ENCODE measurements around the gene SRGAP2B. TPM values are rescaled to one million over a fixed set of nuclear protein-coding genes. Genes with fewer than 3 reads are reported as not detected.
"Not testable (repeated sequence)": the region's sequence is repeated elsewhere in the genome, so short reads cannot be mapped to it uniquely, and the experiment has no call there.

The SRGAP2B gene
- total RNA-seq, 1 donor from 2014 or later = 44.4 TPM

DNA sequence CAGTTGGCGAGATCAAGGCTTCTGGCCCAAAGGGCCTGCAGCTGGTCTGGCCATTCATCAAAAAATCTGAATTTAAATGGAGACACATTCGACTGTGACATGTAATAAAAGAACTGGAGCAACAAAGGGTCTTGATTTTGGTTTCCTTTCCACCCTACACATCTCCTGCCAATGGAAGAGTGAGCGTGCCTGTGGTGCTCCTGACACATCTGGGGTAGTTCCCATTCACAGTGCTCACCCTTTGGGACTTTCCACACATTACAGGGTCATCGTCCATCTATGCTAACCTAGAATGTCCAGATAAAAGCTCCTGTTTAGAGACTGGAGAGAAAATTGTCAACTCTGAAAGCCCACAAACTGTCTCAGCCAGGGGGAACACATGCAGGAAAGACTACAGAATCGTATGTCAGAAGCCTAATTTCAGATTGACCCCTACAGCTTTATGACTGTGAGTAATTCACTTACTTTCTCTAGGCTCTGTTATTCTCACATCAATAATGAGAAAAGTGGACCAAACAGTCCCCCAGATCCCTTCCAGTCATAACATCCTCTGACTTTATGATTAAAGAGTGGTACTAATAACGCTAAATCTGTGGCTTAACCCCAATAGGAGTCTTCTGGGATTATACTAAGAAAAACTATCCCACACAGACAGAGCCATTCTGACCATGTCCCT lies 46.8 kb downstream of the SRGAP2B start:
- not testable (repeated sequence) for H3K4me1 Mint-ChIP-seq (ENCODE audit: low read depth)

DNA sequence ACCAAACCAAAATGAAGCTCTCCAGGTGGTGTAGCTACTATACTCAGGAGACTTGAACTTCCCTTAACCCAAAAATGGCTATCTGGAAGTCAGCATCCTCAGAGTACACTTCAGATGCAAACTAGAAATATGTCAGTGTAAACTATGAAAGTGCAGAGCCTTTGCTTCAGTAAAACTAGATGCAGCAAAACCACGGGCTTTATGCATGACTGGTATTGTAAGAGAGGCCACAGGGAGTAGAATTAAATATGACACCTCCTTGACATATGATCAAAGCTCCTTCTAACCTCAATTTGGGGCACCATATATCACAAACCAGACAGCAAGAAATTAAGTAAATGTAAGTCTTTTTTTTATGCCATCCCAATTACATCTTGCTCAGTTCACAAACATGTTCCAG lies 47.6 kb downstream of the SRGAP2B start:
- H3K27me3 Mint-ChIP-seq (ENCODE audit: insufficient read depth); H3K4me1 Mint-ChIP-seq (ENCODE audit: low read depth); H3K4me3 Mint-ChIP-seq; H3K27ac Mint-ChIP-seq; intact Hi-C loops (cut with micrococcal nuclease); H3K9me3 Mint-ChIP-seq; DNase-seq (ENCODE audit: low spot score); H3K36me3 Mint-ChIP-seq (ENCODE audit: low read depth): not testable (repeated sequence)

More for the DNA sequence above, 46.8 kb downstream of the SRGAP2B start:
- DNase-seq (ENCODE audit: low spot score); H3K36me3 Mint-ChIP-seq (ENCODE audit: low read depth); H3K9me3 Mint-ChIP-seq; H3K4me3 Mint-ChIP-seq; H3K27ac Mint-ChIP-seq; intact Hi-C loops (cut with micrococcal nuclease); H3K27me3 Mint-ChIP-seq (ENCODE audit: insufficient read depth): not testable (repeated sequence)

DNA sequence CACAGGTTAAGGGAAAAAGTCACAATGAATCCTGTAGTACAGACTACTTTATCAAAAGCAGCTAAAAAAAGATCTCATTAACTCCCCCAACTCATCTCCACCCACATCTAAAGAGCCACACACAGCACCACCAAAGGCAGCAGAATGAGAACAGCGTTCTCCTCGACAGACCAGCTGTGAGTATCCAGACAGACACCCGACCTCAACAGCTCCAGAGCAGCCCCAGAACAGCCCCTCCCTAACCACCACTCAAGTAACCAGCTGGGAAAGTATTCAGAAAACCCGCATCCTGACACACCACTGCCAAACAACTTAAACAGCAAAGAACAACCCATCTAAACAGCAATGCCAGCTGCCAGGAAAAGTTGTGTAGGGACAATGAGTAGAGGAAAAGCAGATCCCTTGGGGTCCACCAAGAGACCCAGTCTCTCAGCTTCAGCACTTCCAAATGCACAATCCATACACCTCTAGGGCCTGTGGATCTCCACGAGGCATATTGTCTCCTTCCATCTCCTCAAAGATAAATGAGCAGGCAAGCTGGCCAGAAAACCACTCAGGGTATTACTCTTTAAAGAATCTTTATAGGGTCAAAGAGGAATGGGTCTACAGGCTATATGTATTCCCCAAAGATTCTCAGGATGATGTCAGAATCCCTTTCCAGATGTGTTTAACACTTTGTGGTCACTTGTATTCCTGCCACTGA lies 49.4 kb downstream of the SRGAP2B start:
- H3K27me3 Mint-ChIP-seq (ENCODE audit: insufficient read depth); H3K9me3 Mint-ChIP-seq; H3K36me3 Mint-ChIP-seq (ENCODE audit: low read depth); H3K4me1 Mint-ChIP-seq (ENCODE audit: low read depth); H3K27ac Mint-ChIP-seq; H3K4me3 Mint-ChIP-seq; intact Hi-C loops (cut with micrococcal nuclease); DNase-seq (ENCODE audit: low spot score): not testable (repeated sequence)

DNA sequence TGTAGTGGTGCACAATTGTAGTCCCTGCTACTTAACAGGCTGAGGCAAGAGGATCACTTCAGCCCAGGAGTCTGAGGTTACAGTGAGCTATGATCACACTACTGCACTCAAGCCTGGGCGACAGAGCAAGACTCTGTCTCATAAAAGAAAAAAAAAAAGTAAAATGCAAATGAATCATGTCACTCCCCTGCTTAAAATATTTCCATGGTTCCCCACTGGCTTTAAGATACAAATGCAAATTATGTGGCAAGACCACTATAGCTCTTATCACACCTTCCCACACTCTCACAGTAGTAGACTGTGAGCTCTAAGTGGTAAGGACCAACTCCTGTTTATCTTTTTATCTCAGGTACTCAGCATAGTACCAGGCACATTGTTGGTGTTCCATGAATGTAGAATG lies 53.6 kb downstream of the SRGAP2B start:
- H3K4me3 Mint-ChIP-seq; intact Hi-C loops (cut with micrococcal nuclease); H3K27me3 Mint-ChIP-seq (ENCODE audit: insufficient read depth); H3K36me3 Mint-ChIP-seq (ENCODE audit: low read depth); H3K27ac Mint-ChIP-seq; H3K4me1 Mint-ChIP-seq (ENCODE audit: low read depth); DNase-seq (ENCODE audit: low spot score); H3K9me3 Mint-ChIP-seq: not testable (repeated sequence)

DNA sequence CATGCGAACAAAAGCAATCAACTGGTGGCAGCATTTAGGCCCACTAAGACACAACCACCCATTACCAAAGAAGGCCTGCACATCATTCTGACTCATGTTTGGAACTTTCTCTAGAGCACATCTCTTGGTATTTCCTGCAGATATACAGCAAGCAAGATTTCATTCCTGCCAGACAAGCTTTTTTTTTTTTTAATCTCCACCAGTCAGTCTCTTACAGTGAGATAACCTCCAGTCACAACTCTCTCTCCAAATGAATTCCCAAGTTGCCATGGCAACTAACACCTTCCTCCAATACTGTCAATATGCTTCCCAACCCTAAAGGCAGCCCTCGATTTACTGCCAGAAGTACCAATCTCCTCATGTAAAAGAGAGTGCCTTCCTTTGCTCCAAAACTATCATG lies 59.1 kb downstream of the SRGAP2B start:
- H3K4me1 Mint-ChIP-seq (ENCODE audit: low read depth); DNase-seq (ENCODE audit: low spot score); H3K9me3 Mint-ChIP-seq; intact Hi-C loops (cut with micrococcal nuclease); H3K27me3 Mint-ChIP-seq (ENCODE audit: insufficient read depth); H3K27ac Mint-ChIP-seq; H3K4me3 Mint-ChIP-seq; H3K36me3 Mint-ChIP-seq (ENCODE audit: low read depth): not testable (repeated sequence)

DNA sequence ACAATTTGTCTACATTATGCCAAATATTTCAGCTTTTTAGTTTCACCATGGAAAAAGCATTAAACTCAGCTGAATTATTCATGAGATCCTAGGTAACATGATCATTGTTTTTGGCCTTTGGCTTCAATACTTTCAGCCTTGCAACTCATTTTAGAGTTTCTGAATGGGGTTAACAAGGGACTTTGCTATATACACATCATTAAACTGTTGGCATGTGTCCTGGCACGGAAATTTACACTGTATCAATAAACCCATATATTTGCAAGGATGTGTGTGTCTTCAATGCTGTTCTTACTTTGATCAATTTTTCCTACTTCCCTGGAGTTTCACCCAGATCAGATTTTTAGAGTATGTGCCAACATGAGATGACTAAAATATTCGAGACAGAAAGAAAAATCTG lies 61.6 kb downstream of the SRGAP2B start:
- H3K4me1 Mint-ChIP-seq (ENCODE audit: low read depth); H3K27ac Mint-ChIP-seq; H3K4me3 Mint-ChIP-seq; DNase-seq (ENCODE audit: low spot score); H3K9me3 Mint-ChIP-seq; intact Hi-C loops (cut with micrococcal nuclease); H3K27me3 Mint-ChIP-seq (ENCODE audit: insufficient read depth); H3K36me3 Mint-ChIP-seq (ENCODE audit: low read depth): not testable (repeated sequence)

DNA sequence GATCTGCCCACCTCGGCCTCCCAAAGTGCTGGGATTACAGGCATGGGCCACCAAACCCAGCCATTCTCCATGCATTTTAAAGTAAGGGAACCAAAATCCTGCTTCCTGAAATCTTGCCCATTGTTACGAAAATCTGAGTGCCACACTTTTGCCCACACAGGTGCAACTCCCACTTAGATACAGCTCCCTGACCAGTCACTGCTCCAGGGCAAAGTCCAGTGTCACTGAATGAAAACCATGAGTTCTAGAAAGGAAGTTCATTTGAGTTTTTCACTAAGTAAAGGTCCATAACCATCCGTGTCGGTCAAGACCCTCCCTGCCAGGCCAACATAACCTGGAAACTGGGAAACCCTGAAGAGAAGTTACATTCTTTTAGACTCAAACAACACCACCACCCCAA lies 67.9 kb downstream of the SRGAP2B start:
- H3K27ac Mint-ChIP-seq; H3K4me3 Mint-ChIP-seq; H3K4me1 Mint-ChIP-seq (ENCODE audit: low read depth); H3K27me3 Mint-ChIP-seq (ENCODE audit: insufficient read depth); intact Hi-C loops (cut with micrococcal nuclease); H3K36me3 Mint-ChIP-seq (ENCODE audit: low read depth); H3K9me3 Mint-ChIP-seq; DNase-seq (ENCODE audit: low spot score): not testable (repeated sequence)

DNA sequence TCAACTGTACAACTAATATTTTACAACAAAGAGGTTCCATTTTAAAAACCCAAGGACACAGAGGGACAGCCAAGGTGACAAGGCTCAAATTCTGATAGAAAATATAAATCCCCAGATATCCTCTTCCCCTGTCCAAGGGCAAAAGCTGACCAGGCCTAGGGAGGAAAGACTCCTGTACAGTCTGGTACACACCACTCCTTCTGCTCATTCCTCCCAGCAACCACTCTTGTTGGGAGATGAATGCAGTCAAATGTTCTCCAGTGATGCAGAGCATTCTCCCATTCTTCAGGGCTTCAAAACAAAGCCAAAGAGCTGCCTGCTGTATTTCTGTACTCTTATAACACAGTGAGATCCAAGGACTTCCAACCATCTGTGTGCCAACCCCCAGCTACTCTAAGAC lies 69.8 kb downstream of the SRGAP2B start:
- H3K4me1 Mint-ChIP-seq (ENCODE audit: low read depth); H3K9me3 Mint-ChIP-seq; H3K4me3 Mint-ChIP-seq; DNase-seq (ENCODE audit: low spot score); H3K27me3 Mint-ChIP-seq (ENCODE audit: insufficient read depth); H3K36me3 Mint-ChIP-seq (ENCODE audit: low read depth); intact Hi-C loops (cut with micrococcal nuclease); H3K27ac Mint-ChIP-seq: not testable (repeated sequence)

DNA sequence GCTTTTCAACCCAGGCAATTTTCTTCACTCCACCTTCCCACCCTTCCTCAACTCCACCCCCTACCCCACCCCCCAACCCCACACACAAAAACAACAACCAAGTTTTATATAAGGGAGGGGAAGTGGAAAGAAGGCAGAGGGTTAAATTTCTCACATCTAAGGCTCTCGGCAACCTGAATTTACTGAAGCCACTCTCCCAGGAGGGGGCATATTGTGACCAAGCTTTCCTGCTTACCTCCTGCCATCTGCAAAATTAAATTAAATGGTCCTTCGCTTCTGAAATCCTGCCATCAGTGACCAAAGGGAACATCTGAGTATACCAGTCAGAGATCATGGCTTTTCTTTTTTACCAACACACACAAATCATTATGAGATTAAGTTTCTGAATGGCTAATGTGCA lies 72.9 kb downstream of the SRGAP2B start:
- H3K27ac Mint-ChIP-seq; H3K36me3 Mint-ChIP-seq (ENCODE audit: low read depth); DNase-seq (ENCODE audit: low spot score); H3K4me1 Mint-ChIP-seq (ENCODE audit: low read depth); intact Hi-C loops (cut with micrococcal nuclease); H3K4me3 Mint-ChIP-seq; H3K27me3 Mint-ChIP-seq (ENCODE audit: insufficient read depth); H3K9me3 Mint-ChIP-seq: not testable (repeated sequence)

DNA sequence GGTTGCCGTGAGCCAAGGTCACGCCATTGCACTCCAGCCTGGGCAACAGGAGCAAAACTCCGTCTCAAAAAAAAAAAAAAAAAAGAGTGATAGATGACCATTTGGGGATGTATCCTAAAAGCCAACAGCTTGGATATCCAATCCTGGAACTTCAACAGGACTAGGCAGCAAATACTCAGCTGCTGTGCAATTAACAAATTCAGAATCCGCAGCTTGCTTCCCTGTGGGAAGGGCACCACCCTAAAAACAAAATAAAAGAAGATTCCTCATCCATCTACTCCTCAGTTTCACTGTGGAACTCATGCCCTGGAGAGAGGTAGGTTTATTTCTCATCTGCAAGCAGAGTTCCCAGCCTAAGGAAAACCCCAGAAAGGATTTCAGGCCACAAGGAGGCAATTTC lies 73.4 kb downstream of the SRGAP2B start:
- intact Hi-C loops (cut with micrococcal nuclease) = not testable (repeated sequence)

DNA sequence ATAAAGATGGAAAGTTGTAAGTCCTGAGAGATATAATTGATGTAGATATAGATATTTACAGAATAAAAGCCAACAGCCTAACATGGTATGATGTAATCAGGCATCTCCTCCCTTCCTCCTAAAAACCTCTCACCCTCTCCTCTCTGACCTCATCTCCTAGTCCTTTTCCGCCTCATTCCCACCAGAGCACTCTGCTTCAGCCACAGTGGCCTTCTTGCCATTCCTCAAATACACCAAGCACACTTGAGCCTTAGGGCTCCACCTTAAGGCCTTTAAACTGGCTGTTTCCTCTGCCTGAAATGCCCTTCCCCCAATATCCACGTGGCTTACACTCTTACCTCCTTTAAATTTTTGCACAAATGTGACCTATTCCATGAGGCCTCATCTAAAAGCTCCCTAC lies 75.4 kb downstream of the SRGAP2B start:
- H3K27ac Mint-ChIP-seq = peak overlapping the region; percentile 58
- H3K36me3 Mint-ChIP-seq (ENCODE audit: low read depth); intact Hi-C loops (cut with micrococcal nuclease); DNase-seq (ENCODE audit: low spot score); H3K4me3 Mint-ChIP-seq; H3K27me3 Mint-ChIP-seq (ENCODE audit: insufficient read depth); H3K9me3 Mint-ChIP-seq: not testable (repeated sequence)
- peaks cover 10% of the 10 kb centered on the region for H3K4me1 Mint-ChIP-seq (ENCODE audit: low read depth)

More for the DNA sequence above, 73.4 kb downstream of the SRGAP2B start:
- H3K4me1 Mint-ChIP-seq (ENCODE audit: low read depth); H3K36me3 Mint-ChIP-seq (ENCODE audit: low read depth); DNase-seq (ENCODE audit: low spot score); H3K9me3 Mint-ChIP-seq; H3K27ac Mint-ChIP-seq; H3K27me3 Mint-ChIP-seq (ENCODE audit: insufficient read depth); H3K4me3 Mint-ChIP-seq: not testable (repeated sequence)

DNA sequence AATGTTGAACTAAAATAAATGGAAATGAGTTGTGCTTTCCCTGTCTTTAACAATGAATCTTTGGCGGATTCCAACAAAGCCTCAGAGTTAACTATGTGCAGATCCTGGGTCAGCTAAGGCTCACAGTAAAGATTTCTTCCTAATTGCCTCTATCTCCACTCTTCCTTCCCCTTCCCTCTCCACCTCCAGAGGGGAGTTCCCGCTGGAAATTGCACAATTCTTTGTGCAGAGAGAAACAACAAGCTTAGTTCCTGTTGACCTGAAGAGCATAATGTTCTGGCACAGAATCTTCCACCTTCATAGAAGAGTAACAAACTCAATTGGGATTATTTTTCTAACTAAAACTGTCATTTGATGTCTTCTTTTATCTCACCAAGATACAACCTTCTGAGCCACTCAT lies 77.4 kb downstream of the SRGAP2B start:
- not testable (repeated sequence) for DNase-seq (ENCODE audit: low spot score); H3K4me3 Mint-ChIP-seq; H3K36me3 Mint-ChIP-seq (ENCODE audit: low read depth)

DNA sequence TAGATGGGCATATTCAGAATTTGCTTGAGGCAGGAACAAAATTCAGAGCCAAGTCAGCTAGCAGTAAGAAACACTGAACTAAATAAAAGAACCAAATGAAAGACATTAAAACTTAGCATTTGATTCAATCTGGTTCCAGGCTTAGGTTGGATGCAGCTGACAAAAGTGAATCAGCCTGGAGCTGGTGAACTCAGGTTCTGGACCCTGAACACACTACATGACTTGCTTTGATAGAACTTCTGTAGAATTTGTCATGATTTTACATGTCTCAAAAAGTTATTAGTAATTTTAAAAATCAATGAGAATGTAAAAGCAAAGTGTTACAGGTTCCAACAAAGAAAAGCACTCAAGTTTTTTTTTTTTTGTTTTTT lies 78.7 kb downstream of the SRGAP2B start:
- H3K27ac Mint-ChIP-seq; H3K36me3 Mint-ChIP-seq (ENCODE audit: low read depth); H3K9me3 Mint-ChIP-seq; H3K27me3 Mint-ChIP-seq (ENCODE audit: insufficient read depth); DNase-seq (ENCODE audit: low spot score); H3K4me3 Mint-ChIP-seq; intact Hi-C loops (cut with micrococcal nuclease): not testable (repeated sequence)
- peaks cover 10% of the 10 kb centered on the region for H3K4me1 Mint-ChIP-seq (ENCODE audit: low read depth)

More for the DNA sequence above, 77.4 kb downstream of the SRGAP2B start:
- intact Hi-C loops (cut with micrococcal nuclease); H3K9me3 Mint-ChIP-seq; H3K27me3 Mint-ChIP-seq (ENCODE audit: insufficient read depth); H3K27ac Mint-ChIP-seq: not testable (repeated sequence)
- peaks cover 10% of the 10 kb centered on the region for H3K4me1 Mint-ChIP-seq (ENCODE audit: low read depth)

All from activated T-helper 1 cell treated with anti-CD3 and anti-CD28 coated beads, Interleukin-12 subunit alpha, Interleukin-12 subunit beta, Interleukin-2, Interleukin-4 antibody, amounts not matched to agents 30 ng/mL and 10 ng/mL and 1 ng/mL, durations not matched to agents 14 hours and 24 hours and 36 hours (primary cell).